ENCODE results near the gene GRK6. TPM values are rescaled to one million over a fixed set of nuclear protein-coding genes. Genes with fewer than 3 reads are reported as not detected.

Gene GRK6
- total RNA-seq, 1 donor from 2014 or later = 43.0 TPM

DNA sequence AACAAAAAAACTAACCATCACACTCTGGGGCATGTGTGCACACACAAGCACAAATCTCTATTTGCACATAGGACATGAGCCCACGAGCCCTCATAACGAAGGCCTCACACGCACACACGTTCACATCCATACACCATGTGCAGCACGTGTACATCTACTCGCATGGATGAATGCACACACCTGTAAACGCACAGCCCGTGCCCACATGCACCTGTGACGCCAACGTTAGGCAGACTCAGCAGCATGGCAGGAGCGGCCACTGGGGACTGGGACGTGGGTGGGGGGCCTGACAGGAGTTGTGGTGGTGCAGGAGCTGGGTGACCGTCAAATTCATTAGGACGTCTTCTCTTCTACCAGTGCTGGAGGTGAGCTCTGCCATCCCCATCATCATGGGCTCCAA is 39.1 kb upstream of the GRK6 start:
- Mint-ChIP-seq H3K4me1 (ENCODE audit: low read depth) (peaks cover 1% of the 10 kb centered on the region), H3K4me3 (ENCODE audit: low read depth) (no peak overlapping the region), H3K36me3 (ENCODE audit: insufficient read depth) (no peaks in the 10 kb centered on the region), H3K9me3 (ENCODE audit: low read depth) (no peaks in the 10 kb centered on the region), H3K27me3 (peaks cover 44% of the 10 kb centered on the region), H3K27ac (peak overlapping the region; percentile 84)
- DNase-seq (ENCODE audit: low spot score, unreplicated experiment) = no peak
- TF ChIP-seq, protein P1, sequence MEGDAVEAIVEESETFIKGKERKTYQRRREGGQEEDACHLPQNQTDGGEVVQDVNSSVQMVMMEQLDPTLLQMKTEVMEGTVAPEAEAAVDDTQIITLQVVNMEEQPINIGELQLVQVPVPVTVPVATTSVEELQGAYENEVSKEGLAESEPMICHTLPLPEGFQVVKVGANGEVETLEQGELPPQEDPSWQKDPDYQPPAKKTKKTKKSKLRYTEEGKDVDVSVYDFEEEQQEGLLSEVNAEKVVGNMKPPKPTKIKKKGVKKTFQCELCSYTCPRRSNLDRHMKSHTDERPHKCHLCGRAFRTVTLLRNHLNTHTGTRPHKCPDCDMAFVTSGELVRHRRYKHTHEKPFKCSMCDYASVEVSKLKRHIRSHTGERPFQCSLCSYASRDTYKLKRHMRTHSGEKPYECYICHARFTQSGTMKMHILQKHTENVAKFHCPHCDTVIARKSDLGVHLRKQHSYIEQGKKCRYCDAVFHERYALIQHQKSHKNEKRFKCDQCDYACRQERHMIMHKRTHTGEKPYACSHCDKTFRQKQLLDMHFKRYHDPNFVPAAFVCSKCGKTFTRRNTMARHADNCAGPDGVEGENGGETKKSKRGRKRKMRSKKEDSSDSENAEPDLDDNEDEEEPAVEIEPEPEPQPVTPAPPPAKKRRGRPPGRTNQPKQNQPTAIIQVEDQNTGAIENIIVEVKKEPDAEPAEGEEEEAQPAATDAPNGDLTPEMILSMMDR (IDR thresholded peaks at IDR 0.05; ENCODE audit: unreplicated experiment) = no peak

DNA sequence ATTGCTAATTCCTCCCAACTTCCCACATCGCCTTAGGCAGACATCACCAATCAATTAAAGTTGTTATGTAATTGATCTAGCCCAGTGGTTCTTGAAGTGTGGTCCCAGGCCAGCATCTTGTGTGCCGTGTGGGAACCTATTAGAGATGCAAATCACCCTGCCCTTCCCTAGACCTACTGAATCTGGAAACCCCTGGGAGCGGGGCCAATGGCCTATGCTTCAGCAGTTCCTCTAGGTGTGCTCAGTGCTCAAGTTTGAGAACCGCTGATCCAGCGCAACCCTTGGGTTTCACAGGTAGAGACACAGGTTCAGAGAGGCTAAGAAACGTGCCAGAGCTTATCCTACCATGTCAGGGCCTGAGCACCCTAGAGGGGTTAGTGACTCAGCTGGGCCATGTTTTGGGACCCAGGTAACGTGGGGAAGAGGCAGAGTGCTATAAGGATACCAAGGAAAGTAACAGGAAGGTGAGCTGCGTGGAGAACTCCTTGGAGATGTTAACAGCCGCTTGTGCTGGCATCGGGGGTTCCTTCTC is 37.9 kb upstream of the GRK6 start:
- H3K27ac Mint-ChIP-seq = no peak overlapping the region
- H3K9me3 Mint-ChIP-seq (ENCODE audit: low read depth) = no peaks in the 10 kb centered on the region
- DNase-seq (ENCODE audit: low spot score, unreplicated experiment) = no peak
- TF ChIP-seq, protein P1 (IDR thresholded peaks at IDR 0.05; ENCODE audit: unreplicated experiment) = no peak
- peaks cover 38% of the 10 kb centered on the region for H3K27me3 Mint-ChIP-seq
- H3K36me3 Mint-ChIP-seq (ENCODE audit: insufficient read depth) = no peaks in the 10 kb centered on the region
- H3K4me3 Mint-ChIP-seq (ENCODE audit: low read depth) = no peak overlapping the region
- peaks cover 1% of the 10 kb centered on the region for H3K4me1 Mint-ChIP-seq (ENCODE audit: low read depth)

GRCh38 chr5:177389241-177390169 is 37.0 kb upstream of the GRK6 start:
- Mint-ChIP-seq H3K9me3 (ENCODE audit: low read depth) (no peaks in the 10 kb centered on the region), H3K36me3 (ENCODE audit: insufficient read depth) (no peaks in the 10 kb centered on the region), H3K27me3 (peaks cover 33% of the 10 kb centered on the region), H3K4me3 (ENCODE audit: low read depth) (no peak overlapping the region), H3K27ac (no peak overlapping the region), H3K4me1 (ENCODE audit: low read depth) (peaks cover 1% of the 10 kb centered on the region)
- TF ChIP-seq, protein P1 (IDR thresholded peaks at IDR 0.05; ENCODE audit: unreplicated experiment) = no peak
- no peak for DNase-seq (ENCODE audit: low spot score, unreplicated experiment)

DNA sequence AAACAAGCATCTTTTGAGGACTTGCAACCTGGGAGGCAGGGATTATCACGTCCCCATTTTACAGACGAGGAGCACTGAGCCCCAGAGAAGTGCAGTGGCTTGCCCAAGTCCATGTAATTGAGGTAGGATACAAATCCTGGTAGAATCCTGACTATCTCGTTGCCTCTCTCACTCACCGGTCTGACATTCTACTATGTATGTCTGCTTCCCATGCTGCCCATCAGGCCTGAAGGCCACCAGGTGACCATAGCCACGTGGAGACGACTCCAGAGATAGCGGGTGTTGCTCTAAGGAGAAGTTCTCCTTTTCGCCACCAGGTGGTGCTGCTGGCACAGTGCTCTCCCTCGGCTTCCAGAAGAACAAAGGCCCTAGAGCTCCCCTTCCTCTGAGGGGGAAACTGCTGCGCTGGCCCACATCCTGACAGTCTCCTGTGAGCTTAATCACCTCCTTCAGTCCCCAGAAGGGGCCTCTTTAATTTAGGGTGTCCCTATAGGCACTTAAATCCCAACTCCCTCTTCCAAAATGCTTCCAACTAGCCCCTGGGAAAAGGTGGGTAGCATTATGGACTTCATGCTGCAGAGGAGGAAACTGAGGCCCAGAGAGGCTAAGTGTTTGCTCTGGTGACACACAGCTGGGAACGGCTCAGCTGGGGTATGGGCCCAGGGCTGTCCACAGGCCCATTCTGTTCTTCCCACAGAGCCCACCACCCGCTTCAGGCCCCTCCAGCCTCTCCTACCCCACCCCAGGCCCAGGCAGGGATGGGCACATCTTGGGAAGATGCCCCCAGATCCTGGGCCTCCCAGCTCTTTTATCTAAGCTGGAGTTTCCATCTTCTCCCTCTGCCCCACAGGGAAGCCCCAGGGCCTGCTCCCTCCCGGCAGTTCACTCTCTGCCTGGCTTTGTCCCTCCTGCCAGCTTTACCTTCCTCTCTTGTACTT is 35.8 kb upstream of the GRK6 start:
- peak; percentile 85 for DNase-seq (ENCODE audit: low spot score, unreplicated experiment)
- Mint-ChIP-seq H3K4me3 (ENCODE audit: low read depth) (no peak overlapping the region), H3K9me3 (ENCODE audit: low read depth) (no peaks in the 10 kb centered on the region), H3K27ac (peak overlapping the region; percentile 83), H3K4me1 (ENCODE audit: low read depth) (peaks cover 1% of the 10 kb centered on the region), H3K36me3 (ENCODE audit: insufficient read depth) (no peaks in the 10 kb centered on the region), H3K27me3 (peaks cover 32% of the 10 kb centered on the region)
- TF ChIP-seq, protein P1 (IDR thresholded peaks at IDR 0.05; ENCODE audit: unreplicated experiment) = peak; percentile 90

- Mint-ChIP-seq H3K36me3 (ENCODE audit: insufficient read depth) (no peaks in the 10 kb centered on the region), H3K9me3 (ENCODE audit: low read depth) (no peaks in the 10 kb centered on the region), H3K27me3 (peaks cover 42% of the 10 kb centered on the region), H3K27ac (no peak overlapping the region), H3K4me3 (ENCODE audit: low read depth) (no peak overlapping the region), H3K4me1 (ENCODE audit: low read depth) (peaks cover 1% of the 10 kb centered on the region)
- TF ChIP-seq, protein P1 (IDR thresholded peaks at IDR 0.05; ENCODE audit: unreplicated experiment) = no peak
- no peak for DNase-seq (ENCODE audit: low spot score, unreplicated experiment)
Measured at GRCh38 chr5:177392765-177393164, 33.7 kb upstream of the GRK6 start.
